HG03442 (cell line): ENCODE results near the gene HYI.
"Not testable (repeated sequence)": the region's sequence is repeated elsewhere in the genome, so short reads cannot be mapped to it uniquely, and the experiment has no call there.

ENCODE experiments used
- ATAC-seq: cut with Tn5 transposase; IDR thresholded peaks from one replicate; pipeline ENCODE4 v1.9.1; 2021; ENCODE audit warnings: mild to moderate bottlenecking, moderate library complexity; ENCODE audit not compliant: unreplicated experiment

HYI gene

DNA sequence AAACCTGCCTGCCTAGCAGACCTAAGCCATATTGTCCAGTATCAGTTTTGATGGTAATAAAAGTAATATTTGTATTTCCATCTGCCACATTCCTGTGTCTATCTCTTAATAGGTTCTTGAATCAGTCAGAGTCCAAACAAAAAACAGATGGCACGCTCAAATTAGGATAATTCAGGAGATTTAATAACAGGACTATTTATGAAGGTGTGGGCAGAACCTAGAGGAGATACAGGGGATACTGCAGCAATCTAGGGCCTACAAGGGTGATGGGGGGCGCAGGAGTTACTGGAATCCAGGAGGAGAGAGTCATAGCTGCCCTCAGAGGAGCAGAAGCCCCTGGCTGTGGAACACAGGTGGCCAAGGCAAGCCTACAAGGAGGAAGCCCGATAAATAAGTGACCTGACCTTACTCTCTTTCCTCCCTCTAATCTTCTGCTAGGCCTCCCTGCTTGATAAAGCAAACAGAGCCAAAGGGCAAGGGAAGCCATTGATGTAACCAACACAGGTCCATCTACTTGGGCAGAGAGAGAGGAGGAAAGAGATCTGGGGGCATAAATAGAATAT, 11.9 kb upstream of the HYI start:
- ATAC-seq: no peak

DNA sequence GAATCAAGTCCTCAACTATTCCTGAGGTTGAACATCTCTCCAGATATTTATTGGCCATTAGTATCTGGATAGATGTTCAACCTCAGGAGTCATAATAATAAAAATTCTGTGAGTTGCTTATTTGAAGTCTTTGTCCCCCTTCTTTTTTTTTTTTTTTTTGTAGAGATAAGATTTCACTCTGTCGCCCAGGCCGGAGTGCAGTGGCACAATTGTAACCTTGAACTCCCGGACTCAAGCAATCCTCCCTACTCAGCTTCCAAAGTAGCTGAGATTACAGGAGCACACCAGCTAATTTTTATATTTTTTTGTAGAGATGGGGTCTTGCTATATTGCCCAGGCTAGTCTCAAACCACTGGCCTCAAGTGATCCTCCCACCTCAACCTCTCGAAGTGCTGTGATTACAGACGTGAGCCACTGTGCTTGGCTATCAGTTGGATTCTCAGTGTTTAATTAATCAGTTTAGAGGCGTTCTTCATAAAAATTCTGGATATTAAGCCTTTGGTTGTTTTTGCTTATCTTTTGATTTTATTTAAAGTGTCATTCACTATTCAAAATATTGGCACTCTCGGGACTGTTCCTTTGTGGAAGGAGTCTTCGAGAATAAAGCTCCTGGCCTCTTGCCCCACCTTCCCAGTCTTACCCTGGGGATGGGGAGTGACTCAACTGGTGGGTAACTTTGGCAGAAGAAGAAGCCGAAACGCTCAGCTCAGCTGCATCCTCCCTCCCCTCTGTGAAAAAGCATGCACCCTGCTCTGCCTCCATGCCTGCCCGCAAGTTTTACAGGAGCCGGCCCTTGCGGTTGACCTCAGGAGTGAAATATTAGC, 11.2 kb upstream of the HYI start:
- ATAC-seq: no peak

DNA sequence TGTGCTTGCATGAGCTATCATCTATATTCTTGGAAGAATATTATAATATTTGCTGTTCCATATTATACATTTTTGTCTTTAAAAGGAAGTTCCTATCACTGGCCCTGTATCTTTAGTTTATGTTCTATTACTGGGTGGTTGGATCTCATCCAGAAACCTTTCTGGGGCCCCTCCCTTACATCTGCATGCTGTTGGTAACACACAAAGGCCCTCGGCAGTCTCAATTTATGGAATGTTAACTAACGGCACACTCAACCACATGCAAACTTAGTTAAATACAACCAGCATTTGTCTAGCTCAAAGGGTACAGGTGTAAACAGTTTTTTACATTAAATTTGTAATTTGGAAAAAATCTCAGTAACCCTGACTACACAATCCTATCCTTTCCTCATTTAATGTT, 9.7 kb upstream of the HYI start:
- ATAC-seq: no peak

DNA sequence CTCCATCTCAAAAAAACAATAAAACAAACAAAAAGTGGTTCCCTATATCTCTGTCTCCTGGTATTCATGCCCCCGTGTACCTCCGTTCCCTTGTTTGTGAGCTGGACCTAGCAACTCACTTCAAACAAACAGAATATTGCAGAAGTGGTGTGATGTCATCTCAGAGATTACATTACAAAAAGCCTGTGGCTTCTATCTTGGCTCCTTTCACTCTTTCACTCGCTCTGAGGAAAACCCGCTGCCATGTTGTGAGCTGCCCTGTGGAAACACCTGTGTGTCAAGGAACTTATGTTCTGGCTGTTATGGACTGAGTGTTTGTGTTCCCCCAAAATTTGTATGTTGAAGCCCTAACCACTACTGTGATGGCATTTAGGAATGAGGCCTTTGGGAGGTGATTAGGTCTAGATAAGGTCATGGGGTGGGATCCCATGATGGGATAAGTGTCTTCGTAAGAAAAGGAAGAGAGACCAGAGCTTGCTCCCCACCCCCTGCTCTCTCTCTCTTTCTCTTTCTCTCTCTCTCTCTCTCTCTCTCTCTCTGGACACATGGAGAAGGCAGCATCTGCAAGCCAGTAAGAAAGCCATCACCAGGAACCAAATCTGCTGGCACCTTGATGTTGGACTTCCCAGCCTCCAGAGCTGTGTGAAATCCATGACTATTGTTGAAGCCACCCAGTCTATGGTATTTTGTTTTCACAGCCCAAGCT, 7.4 kb upstream of the HYI start:
- no peak for ATAC-seq

DNA sequence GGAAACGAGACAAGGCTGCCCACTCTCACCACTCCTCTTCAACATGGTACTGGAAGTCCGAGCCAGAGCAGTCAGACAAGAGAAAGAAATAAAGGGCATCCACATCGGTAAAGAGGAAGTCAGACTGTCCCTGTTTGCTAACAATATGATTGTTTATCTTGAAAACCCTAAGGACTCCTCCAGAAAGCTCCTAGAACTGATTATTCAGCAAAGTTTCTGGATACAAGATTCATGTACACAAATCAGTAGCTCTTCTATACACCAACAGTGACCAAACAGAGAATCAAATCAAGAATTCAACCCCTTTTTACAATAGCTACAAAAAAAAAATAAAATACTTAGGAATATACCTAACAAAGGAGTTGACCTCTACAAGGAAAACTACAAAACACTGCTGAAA, 4.6 kb upstream of the HYI start:
- ATAC-seq: not testable (repeated sequence)

DNA sequence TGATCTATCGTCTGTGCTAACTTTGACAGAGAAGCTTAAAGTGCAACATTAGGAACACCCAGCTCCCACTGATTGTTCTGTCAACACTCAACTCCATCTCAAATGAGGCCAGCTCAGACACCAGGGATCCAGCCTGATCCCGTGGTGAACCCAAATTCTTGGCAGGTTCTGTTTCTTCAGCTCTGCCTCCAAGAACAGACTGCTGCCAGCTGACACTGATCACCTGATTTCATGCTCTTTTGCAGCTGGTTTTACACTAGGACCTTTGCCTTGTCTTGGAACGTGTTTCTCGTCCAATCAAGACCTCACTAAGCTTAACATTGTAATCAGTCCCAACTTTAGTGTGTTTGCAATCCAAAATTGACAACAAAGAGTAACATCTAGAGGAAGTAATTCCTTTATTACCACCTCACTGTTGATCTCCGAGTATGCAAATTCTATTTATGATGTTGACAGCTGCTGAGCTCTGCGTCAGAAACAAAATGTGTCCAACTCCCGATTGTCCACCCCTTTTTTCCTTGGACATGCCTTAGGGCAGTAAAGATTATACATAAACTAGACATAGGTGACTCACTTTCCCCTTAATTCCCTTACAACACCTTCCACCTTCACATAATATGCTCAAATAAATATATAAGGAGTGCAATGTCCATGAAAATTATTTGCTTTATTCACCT, 1.6 kb upstream of the HYI start:
- ATAC-seq: no peak

DNA sequence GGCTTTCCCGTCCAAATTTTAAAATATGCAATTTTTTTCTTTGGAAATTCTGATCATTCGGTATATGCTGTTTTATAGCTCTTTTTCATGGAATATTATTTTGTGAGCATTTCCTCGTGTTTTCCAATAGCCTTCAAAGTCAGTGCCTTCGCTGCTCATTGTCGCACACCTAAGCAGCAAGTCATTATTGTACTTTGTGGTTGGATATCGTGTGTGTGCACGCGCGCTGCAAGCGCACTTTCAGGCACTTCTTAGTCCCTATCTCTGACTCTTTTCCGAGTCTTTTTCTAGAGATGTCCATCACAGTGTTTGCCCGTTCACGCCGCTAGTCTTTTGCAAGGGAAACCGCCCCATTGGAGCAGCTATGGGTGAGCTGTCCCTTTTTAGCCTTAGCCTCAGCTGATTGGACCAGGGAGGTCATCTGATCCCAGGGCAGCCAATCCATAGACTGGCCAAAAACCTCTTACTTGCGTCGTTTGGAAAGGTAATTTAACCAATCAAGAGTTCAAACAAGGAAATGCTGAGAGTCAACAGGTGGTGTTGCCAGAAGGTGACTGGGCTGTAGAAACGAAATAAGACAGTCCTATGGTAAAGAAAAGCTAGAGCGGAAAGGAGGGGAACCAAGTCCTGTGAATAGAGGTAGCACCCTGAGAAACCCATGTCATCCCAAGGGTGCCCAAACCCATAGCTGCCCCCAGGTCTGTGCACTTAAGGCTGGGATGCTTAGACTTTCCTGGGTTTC, 710 bp upstream of the HYI start:
- ATAC-seq: peak; percentile 62

DNA sequence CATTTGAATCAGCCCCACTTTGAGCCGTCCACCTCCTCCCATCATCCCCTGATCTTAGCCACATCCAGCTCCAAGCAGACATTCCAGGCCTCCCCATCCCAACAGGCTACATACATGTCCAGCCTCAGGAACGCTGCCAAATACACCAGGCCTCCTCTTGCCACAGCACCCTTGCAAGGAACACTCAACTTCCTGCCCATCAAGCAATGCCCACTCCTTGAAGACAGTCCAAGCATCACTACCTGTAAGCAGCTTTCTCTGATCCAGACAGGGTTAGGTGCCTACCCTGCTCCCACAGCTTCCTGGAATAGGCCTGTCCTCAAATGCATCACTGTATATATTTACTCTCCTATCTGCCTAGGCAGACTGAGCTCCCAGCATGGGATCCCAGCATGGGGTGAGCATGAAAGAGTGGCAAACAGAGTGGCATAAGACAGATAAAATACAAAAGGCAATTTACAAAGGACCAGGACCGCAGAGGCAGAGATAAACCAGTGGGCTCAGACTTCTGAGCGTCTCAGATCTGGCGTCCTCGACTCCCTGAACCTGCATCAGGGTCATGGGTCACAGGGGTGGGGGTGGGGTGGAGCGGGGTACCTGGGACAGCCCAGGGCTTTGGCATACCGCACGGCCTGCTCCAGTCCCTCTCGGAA, 816 bp downstream of the HYI start:
- ATAC-seq: no peak

DNA sequence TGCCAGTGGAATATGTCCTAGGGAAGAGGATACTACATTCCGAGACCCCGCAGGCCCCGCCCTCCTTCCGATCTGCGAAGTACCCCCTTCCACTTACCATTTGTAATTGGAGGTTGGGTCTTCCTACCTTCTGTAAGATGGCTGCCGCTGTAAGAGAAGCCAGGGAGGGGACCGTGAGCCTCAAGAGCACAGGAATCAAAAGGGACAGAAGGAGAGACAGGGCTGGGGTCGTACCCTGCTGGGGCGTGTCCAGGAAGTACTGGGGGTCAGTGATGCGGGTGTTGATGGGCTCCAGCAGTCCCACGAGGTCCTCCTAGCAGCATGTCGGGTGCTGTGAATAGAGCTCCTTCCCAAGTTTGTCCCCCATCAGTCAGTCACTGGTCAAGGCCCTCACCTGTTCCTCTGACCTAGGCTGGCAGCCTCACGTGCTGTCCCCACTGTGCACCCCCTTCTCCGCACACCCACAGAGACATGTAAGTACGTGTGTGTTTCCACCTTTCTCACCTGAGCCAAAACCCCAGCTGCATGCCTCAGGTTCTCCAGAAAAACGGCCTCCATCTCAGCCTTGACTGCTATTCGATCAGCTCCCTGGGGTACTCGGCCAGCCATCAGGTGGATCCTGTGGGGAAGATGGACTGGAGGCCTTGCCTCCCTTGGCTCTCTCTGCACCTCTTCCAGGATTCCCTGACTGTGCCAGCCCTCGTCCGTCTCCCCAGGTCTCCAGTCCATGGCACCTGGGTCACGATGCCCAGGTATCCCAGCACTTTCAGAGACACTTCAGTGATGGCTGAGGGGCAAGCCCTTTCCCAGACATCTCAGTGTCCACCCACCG, 1.8 kb downstream of the HYI start:
- no peak for ATAC-seq

DNA sequence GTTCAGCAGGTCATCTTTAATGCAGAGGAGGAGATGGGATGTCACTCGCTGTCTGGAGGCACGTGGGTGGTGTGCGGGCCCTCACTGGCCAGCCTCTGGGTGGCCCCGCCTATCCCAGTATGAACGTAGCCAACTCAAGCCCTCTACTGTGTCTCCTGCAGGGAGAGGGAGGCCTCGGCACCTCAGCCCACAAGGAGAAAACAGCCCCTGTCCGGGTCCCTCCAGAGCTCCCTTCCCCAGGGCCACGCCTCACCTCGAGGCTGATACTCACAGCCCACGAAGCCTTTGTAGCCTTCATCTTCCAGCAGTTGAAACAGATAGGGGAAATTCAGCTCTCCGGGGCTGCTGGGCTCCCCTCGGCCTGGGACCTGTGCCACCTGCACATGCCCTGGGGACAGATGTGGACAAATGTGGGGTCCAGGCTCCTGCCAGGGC, 2.6 kb downstream of the HYI start:
- no peak for ATAC-seq

DNA sequence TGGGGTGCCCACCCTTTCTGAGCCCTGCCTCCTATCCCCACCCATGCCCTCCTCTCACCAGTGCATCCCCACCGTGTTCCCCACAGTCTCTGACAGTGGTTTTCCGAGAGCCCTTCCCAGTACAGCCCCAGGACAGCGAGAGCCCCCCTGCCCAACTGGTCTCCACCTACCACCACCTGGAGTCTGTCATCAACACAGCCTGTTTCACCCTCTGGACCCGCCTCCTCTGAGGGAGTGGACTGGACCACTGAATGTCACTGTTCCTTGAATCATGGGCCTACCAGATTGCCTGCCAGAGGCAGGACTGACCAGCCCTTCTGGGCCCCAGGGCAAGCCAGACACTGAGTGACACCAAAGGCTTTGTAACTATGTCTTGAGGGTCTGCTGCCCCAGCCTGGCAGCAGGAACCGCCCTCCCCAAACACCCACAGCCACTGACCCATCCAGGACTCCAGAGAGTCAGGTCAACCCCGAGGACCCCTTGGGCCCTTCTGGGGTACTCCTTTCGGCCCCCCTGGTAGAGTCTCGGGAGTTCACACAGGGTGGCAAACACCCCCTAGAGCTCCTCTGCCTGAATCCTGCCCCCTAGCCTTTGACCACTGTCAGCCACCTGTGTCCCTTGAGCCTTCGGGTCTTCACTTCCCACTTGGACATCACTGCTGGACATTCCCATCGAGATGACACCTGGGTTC, 3.3 kb downstream of the HYI start:
- ATAC-seq: no peak

DNA sequence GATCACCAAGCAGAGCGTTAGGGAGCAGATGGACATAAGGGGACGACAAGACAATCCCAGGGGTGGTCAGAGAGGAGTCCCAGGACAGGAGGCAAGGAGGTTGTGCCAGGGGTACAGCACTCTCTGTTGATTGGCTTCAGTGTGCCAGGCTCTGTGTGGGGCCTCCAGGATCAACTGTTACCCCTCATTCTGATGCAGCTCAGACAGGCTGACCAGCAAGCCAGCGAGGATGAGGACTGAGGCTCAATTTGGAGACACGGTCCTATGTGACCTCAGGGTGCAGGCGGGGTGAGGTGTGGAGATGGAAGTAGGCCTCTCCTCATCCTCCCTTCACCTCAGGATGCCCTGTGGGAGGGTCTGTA, 4.0 kb downstream of the HYI start:
- no peak for ATAC-seq

DNA sequence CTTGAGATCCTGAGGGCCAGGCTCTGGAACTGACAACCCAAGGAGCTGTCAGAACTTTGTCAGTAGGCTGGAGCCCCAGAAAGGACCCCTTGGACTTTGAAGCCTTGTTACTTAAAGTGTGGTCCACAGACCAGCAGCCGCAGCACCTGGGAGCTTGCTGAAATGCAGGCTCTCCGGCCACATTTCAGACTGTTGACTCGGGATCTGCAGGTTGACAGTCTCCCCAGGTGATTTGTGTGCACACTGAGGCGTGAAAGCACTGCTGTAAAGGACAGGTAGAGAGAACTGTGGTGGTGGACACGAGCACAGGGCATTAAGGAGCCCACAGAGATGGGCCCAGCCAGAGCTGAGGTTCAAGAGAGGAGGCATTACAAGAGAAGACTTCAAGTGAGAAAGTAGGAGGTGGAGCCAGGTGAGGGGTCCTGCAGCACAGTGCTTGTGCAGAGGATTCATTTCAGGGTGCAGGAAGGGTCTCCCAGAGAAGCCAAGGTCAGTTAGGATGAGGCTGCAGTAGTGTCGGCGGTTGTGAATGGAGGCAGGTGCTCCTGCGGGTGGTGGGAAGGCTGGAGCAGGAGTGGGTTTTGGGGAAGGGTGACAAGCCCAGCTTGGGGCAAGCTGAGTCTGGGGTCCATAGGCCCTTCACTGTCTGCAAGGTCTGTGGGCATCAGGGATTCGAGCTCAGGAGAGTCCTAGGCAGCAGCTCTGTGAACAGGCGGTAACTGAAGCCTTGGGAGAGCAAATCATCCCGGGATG, 4.6 kb downstream of the HYI start:
- ATAC-seq: no peak

DNA sequence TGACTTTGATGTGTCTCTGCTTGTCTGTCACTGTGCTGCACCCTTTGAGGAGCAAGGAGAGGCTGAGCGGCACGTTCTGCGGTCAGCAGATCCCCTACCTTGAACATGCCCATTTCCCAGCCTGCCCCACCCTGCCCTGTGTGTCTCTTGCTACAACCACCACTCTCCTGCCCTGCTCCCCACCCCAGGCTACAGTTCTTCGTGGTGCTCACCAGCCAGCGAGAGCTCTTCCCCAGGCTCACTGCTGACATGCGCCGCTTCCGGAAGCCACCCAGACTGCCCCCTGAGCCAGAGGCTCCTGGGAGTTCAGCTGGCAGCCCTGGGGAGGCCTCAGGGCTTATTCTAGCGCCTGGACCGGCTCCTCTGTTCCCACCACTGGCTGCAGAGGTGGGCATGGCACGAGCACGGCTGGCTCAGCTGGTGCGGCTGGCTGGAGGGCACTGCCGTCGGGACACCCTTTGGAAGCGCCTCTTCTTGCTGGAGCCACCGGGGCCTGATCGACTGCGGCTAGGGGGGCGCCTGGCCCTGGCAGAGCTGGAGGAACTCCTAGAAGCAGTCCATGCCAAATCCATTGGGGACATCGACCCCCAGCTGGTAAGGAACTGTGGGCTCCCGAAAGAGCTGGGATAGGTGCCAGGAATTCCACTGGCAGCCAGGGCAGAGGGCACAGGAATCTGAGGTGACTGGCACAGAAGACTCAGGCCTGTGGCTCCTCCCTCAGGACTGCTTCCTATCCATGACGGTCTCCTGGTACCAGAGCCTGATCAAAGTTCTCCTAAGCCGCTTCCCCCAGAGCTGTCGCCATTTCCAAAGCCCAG, 5.6 kb downstream of the HYI start:
- ATAC-seq: no peak

DNA sequence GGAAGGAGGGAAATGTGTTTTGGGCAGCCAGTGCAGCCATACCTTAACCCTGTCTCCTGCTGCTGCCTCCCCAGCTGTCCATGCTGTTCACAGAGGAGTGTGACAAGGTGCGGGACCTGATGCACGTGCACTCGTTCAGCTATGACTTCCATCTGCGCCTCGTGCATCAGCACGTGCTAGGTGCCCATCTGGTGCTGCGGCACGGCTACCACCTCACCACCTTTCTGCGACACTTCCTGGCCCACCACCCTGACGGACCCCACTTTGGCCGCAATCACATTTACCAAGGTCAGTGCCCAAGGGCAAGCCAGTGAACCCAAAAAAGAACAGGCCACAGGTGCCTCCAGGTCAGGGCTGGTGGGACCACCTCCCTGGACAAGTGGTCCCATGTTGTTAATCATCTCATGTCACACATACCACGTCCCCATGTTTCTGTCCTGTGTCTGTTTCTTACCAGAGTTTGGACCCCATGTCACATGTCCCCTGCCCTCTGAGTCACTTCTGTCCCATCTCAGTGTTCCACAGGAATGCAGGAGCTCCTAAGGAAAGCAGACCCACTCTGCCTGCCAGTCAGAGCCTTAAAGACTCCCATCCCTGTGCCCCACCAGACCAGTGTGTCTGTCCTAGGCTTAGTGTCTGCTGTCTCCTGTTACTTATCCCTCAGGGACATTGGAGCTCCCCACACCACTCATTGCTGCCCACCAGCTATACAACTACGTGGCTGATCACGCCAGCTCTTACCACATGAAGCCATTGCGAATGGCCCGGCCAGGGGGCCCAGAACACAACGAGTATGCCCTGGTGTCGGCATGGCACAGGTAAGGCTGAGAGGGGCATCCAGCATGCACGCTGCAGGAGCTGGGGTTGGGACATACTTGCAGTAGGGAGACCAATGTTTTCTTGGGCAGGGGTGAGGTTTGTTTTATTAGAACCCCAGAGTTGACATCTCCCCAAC, 6.6 kb downstream of the HYI start:
- ATAC-seq: no peak

DNA sequence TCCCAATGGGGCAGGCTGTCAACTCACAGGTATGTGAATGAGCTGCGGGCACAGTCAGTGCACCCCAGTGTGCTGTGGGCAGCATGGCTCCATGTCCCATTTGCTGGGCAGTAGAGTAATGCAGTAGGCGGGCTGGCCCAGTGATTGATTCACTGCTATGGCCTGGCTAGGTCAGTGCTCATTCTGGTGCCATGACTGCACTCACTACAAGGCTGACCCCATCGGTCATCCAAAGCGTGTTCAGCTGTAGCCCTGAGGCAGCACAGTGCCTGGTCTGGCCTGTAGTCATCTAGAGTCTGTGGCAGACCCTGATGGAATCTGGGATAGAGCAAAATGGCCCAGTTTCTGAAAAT, 7.4 kb downstream of the HYI start:
- no peak for ATAC-seq
